Stimulated activated naive CD8-positive, alpha-beta T cell treated with anti-CD3 and anti-CD28 coated beads, Interleukin-15, Interleukin-2, amounts not matched to agents 100 ng/mL and 50 ng/mL, for 24 hours (primary cell): ENCODE results near the gene ITGAE.
"Not testable (repeated sequence)": the region's sequence is repeated elsewhere in the genome, so short reads cannot be mapped to it uniquely, and the experiment has no call there.

Experiments
- H3K27ac Mint-ChIP-seq: one replicate; pipeline ENCODE4 v1.8.0; 2021; ENCODE audit warnings: mild to moderate bottlenecking, mixed read lengths
- H3K27me3 Mint-ChIP-seq: one replicate; pipeline ENCODE4 v1.8.0; 2021; ENCODE audit warnings: mixed read lengths
- H3K36me3 Mint-ChIP-seq: one replicate; pipeline ENCODE4 v1.8.0; 2021; ENCODE audit warnings: low read depth, mixed read lengths
- H3K4me1 Mint-ChIP-seq: one replicate; pipeline ENCODE4 v1.8.0; 2021; ENCODE audit warnings: low read depth, mixed read lengths
- H3K4me3 Mint-ChIP-seq: one replicate; pipeline ENCODE4 v1.8.0; 2021; ENCODE audit warnings: mild to moderate bottlenecking, mixed read lengths
- H3K9me3 Mint-ChIP-seq: one replicate; pipeline ENCODE4 v1.8.0; 2021; ENCODE audit warnings: mixed read lengths

Gene ITGAE

GRCh38 chr17:3805581-3805980 is 4.6 kb upstream of the ITGAE start:
- Mint-ChIP-seq H3K4me3 (no peak overlapping the region), H3K4me1 (peaks cover 53% of the 10 kb centered on the region), H3K36me3 (peaks cover 42% of the 10 kb centered on the region), H3K9me3 (no peaks in the 10 kb centered on the region), H3K27ac (no peak overlapping the region), H3K27me3 (no peaks in the 10 kb centered on the region)

DNA sequence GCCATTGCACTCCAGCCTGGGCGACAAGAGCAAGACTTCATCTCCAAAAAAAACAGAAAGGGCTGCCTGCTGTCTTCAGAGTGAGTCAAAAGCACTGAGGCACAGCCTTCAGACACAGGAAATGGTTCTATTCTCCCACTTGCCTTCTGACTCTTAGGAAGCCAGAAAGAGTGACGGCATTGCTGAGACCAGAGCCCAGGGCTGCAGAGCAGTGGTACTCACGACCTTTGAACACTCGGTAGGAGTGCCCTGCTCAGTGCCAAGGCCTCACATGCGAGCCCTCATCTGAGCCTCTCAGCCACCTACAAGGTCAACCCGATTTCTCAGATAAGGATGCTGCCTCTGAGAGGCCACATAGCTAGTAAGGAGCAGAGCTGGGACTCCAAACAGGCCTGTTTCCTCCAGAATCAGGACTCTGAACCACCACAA is 3.5 kb upstream of the ITGAE start:
- H3K4me1 Mint-ChIP-seq: peaks cover 53% of the 10 kb centered on the region
- H3K27me3 Mint-ChIP-seq: no peaks in the 10 kb centered on the region
- no peaks in the 10 kb centered on the region for H3K9me3 Mint-ChIP-seq
- peaks cover 34% of the 10 kb centered on the region for H3K36me3 Mint-ChIP-seq
- peak overlapping the region; percentile 40 for H3K27ac Mint-ChIP-seq
- H3K4me3 Mint-ChIP-seq: no peak overlapping the region

- Mint-ChIP-seq H3K9me3 (no peaks in the 10 kb centered on the region), H3K27me3 (no peaks in the 10 kb centered on the region), H3K36me3 (peaks cover 28% of the 10 kb centered on the region), H3K4me3 (no peak overlapping the region), H3K4me1 (peaks cover 53% of the 10 kb centered on the region), H3K27ac (no peak overlapping the region)
Observed at GRCh38 chr17:3803308-3803640, 2.3 kb upstream of the ITGAE start.

GRCh38 chr17:3802461-3803307 is 1.7 kb upstream of the ITGAE start:
- H3K27ac Mint-ChIP-seq: no peak overlapping the region

GRCh38 chr17:3801792-3802191 is 804 bp upstream of the ITGAE start:
- Mint-ChIP-seq H3K27me3 (no peaks in the 10 kb centered on the region), H3K4me3 (no peak overlapping the region), H3K4me1 (peaks cover 62% of the 10 kb centered on the region)

More at GRCh38 chr17:3802461-3803307, 1.7 kb upstream of the ITGAE start:
- H3K36me3 Mint-ChIP-seq: peaks cover 22% of the 10 kb centered on the region
- H3K9me3 Mint-ChIP-seq: no peaks in the 10 kb centered on the region
- no peak overlapping the region for H3K4me3 Mint-ChIP-seq
- H3K27me3 Mint-ChIP-seq: no peaks in the 10 kb centered on the region
- H3K4me1 Mint-ChIP-seq: peaks cover 54% of the 10 kb centered on the region

GRCh38 chr17:3801347-3801746 is 359 bp upstream of the ITGAE start:
- no peaks in the 10 kb centered on the region for H3K9me3 Mint-ChIP-seq
- H3K4me1 Mint-ChIP-seq: peaks cover 67% of the 10 kb centered on the region
- H3K27ac Mint-ChIP-seq: no peak overlapping the region
- H3K36me3 Mint-ChIP-seq: peaks cover 11% of the 10 kb centered on the region
- no peak overlapping the region for H3K4me3 Mint-ChIP-seq
- no peaks in the 10 kb centered on the region for H3K27me3 Mint-ChIP-seq

More at GRCh38 chr17:3801792-3802191, 804 bp upstream of the ITGAE start:
- Mint-ChIP-seq H3K9me3 (no peaks in the 10 kb centered on the region), H3K27ac (no peak overlapping the region), H3K36me3 (peaks cover 13% of the 10 kb centered on the region)

GRCh38 chr17:3799181-3799945 is 1.6 kb downstream of the ITGAE start:
- Mint-ChIP-seq H3K4me1 (peaks cover 72% of the 10 kb centered on the region), H3K9me3 (no peaks in the 10 kb centered on the region), H3K27ac (no peak overlapping the region), H3K36me3 (peaks cover 3% of the 10 kb centered on the region), H3K27me3 (no peaks in the 10 kb centered on the region), H3K4me3 (no peak overlapping the region)

DNA sequence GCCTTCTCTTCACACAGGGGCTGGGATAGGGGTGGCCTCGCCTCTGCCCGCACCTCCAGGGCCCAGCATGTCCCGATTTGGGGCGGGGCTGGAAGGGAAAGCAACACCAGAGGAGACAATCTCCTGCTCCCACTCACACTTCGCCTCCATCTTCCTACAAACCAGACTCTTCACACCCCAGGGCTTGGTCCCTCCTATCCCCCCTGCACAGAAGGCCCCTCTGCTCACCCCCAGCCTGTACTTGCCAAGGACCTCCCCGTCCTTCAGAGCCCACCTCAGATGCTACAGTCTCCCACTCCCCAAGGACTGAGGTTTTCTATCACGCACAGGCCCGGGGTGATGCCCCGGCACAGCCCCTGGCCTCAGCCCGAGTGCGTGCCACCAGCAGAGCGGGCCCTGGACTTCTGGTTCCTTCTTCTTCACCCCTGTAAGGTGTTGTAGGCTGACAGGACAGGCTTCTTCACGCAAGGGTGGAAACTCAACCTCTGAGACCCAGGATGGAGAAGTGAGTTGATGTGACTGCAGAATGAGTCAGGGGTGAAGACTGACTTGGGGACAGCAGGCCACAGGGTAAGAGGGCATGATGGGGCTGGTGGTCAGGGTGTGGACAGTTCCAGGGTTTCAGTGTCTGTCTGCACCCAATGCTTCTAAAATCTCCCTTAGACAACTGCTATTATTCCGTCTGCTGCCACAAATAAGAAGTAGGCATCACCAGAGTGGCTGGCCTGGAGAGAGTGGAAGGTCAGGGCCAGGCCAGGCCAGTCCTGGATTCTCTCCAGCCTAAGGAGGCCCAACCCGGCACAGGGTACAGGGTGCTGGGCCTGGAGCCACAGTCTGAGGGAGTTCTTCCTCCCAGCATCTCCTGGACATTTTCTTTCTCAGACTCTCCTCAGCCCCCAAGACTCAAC is 2.5 kb downstream of the ITGAE start:
- Mint-ChIP-seq H3K4me1 (peaks cover 69% of the 10 kb centered on the region), H3K9me3 (no peaks in the 10 kb centered on the region), H3K27ac (peak overlapping the region; percentile 17), H3K36me3 (peaks cover 3% of the 10 kb centered on the region), H3K4me3 (no peak overlapping the region), H3K27me3 (no peaks in the 10 kb centered on the region)

DNA sequence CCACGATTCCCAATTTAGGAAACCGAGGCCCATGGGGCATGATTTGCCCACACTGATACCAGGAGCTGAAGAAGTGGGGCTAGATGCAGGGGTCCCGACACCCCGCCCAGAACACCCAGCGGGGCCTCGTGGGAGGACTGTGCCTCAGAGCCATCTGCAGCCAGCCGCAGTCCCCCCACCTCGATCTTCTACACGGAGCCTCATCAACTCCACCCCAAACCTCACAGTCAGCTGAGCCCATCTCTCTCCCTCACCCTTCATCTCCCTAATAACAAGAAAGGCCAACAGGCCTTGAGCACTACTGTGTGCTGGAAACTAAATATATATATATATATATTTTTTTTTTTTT is 4.2 kb downstream of the ITGAE start:
- H3K4me1 Mint-ChIP-seq: peaks cover 76% of the 10 kb centered on the region
- H3K27me3 Mint-ChIP-seq: no peaks in the 10 kb centered on the region
- peak overlapping the region; percentile 61 for H3K27ac Mint-ChIP-seq
- peak overlapping the region; percentile 70 for H3K4me3 Mint-ChIP-seq
- no peaks in the 10 kb centered on the region for H3K36me3 Mint-ChIP-seq
- no peaks in the 10 kb centered on the region for H3K9me3 Mint-ChIP-seq

DNA sequence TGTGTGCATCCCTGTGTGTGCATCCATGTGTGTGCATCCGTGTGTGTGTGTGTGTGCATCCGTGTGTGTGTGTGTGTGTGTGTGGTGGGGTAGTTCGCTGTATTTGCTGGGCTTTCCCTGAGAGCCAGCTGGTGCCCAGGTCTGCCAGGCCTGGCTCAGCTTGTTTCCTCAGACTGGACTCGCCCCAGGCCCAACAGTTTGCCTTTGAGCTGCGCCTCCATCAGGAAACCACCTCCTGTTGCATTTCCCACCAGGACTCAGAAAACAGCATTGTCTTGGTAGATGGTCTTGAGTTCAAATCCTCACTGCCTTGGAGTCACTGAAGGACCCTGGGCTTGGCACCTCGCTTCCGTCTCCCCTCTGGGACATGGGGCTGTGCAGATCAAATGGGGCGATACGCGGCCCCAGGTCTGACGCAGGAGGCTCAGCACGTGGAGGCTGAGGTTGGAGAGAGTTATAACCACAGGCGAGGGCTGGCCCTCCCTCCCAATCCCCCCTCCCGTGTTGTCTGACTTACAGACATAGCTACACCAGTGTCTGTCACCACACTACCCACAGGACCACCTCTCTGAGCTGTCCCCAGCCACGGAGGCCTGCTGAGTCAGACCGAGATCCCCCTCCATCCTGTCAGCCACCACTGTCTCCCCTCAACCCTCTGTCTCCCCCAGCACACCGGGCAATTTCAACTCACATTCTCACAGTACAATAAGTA is 4.7 kb downstream of the ITGAE start:
- Mint-ChIP-seq H3K4me1 (peaks cover 82% of the 10 kb centered on the region), H3K36me3 (no peaks in the 10 kb centered on the region), H3K9me3 (no peaks in the 10 kb centered on the region), H3K27ac (peak overlapping the region; percentile 61), H3K4me3 (peak overlapping the region; percentile 70), H3K27me3 (no peaks in the 10 kb centered on the region)

GRCh38 chr17:3795390-3796102 is 5.4 kb downstream of the ITGAE start:
- Mint-ChIP-seq H3K27me3 (no peaks in the 10 kb centered on the region), H3K4me1 (peaks cover 81% of the 10 kb centered on the region), H3K27ac (peak overlapping the region; percentile 90), H3K4me3 (peak overlapping the region; percentile 72), H3K9me3 (no peaks in the 10 kb centered on the region), H3K36me3 (no peaks in the 10 kb centered on the region)

DNA sequence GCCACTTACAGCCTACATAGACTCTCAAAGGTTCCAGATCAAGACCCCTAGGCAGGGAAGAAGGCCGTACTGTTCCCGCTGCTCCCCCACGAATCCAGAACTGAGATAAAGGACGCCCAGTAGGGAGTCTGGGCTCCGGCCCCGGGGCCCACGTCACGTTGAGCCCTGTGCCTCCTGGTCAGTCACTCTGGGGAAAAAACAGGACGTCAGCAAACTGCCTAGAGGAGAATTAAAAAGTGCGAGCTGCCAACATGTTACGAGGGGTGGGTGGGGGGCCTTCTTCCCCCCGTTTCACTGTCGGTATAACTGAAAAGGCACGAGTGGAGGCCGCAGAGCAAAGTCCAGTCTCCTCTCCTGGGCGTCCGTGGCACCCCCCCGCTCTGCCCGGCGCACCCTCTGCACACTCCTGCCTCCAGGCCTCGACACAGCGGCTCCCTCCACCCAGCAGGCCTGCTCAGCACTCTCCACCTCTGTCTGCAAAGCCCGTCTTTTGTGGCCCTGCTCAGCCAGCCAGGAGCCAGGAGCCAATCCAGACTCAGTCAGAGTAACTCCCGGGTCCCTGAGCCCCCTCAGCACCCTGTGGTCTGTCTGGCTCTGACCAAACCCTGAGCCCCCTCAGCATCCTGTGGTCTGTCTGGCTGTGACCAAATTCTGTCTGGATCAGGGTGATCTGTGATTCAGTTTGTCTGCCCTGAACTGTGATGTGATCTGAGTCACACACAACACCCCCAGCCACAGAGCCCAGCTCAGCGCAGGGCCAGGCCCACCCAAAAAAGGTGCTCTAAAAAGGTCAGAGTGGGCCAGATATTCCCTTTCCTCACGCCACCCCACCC is 6.2 kb downstream of the ITGAE start:
- Mint-ChIP-seq H3K27me3 (no peaks in the 10 kb centered on the region), H3K4me3 (peak overlapping the region; percentile 72), H3K27ac (peak overlapping the region; percentile 90), H3K36me3 (no peaks in the 10 kb centered on the region), H3K9me3 (no peaks in the 10 kb centered on the region), H3K4me1 (peaks cover 83% of the 10 kb centered on the region)

DNA sequence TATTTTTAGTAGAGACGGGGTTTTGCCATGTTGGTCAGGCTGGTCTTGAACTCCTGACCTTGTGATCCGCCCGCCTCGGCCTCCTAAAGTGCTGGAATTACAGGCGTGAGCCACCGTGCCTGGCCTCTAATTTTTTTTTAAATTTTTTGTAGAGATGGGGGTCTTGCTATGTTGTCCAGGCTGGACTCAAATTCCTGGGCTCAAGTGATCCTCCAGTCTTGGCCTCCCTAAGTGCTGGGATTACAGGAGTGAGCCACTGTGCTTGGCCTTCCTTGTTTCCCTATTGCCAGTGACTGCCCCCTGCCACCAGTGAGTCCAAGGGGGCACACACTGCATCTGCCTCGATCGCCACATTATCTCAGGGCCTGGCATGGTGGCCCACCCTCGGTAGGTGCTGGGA is 6.8 kb downstream of the ITGAE start:
- H3K27me3 Mint-ChIP-seq, H3K4me3 Mint-ChIP-seq, H3K27ac Mint-ChIP-seq, H3K36me3 Mint-ChIP-seq, H3K9me3 Mint-ChIP-seq: not testable (repeated sequence)
- peaks cover 79% of the 10 kb centered on the region for H3K4me1 Mint-ChIP-seq
